GM19395 (cell line): ENCODE measurements around the gene SPON1.
"Not testable (repeated sequence)": the region's sequence is repeated elsewhere in the genome, so short reads cannot be mapped to it uniquely, and the experiment has no call there.

Experiments used
- ATAC-seq: cut with Tn5 transposase; IDR thresholded peaks from one replicate; pipeline ENCODE4 v1.9.1; 2021; ENCODE audit warnings: mild to moderate bottlenecking, moderate library complexity; ENCODE audit not compliant: unreplicated experiment

The SPON1 gene

DNA sequence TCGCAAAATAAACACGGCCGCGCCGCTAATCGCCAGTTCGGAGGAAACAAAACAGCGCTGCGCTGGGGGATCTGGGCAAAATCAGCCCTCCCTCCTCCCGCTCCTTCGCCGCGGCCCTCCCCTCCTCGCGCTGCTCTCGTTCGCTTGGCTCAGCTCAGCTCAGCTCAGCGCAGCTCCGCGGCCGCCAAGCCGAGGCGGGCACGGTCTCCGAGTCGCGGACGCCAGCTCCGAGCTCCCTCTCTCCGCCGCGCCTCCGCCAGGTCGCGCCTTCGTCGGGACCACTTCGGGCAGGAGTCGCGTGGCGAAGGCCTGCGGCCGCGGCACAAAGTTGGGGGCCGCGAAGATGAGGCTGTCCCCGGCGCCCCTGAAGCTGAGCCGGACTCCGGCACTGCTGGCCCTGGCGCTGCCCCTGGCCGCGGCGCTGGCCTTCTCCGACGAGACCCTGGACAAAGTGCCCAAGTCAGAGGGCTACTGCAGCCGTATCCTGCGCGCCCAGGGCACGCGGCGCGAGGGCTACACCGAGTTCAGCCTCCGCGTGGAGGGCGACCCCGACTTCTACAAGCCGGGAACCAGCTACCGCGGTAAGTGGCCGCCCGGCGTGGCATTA lies at the start of gene SPON1:
TSS of gene SPON1 (plus strand) at position 162 of the 607 bp plus-strand sequence. CDS start at position 344, 182 bp downstream.
- ATAC-seq = no peak

DNA sequence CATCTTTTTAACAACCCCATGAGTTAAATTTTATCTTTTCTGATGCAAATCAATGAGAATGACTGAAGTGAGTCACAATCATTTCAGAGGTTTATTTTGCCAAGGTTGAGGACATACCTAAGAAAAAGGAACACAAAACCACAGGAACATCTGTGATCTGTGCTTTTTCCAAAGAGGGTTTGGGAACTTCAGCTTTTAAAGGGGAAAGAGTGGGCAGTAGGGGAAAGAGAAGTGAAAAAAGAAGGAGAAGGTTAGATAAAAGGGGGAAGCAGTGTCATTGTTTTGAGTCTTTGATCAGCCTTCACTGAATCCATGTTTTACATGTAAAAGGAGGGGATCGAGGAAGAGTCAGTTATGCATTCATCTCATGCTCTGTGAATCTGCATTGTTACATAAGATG lies 45.3 kb upstream of the SPON1 start:
- no peak for ATAC-seq

DNA sequence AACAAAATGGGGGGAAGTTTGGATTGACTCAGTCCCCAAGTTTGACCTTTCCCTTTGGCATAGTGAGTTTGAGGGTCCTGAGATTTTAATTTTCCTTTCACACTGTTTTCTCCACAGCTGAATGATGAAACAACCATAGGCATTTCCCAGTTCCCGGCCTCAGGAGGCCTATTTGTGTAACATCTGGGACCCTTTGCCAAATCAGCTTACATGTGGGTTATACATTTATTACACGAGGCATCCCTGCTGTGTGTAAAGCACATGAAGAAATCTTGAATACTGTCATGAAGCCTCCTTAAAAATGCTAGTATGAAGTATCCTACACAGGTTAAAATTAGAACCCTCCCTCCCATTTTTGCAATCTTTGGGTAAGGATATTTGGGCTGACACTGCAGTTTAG lies 44.6 kb upstream of the SPON1 start:
- no peak for ATAC-seq

DNA sequence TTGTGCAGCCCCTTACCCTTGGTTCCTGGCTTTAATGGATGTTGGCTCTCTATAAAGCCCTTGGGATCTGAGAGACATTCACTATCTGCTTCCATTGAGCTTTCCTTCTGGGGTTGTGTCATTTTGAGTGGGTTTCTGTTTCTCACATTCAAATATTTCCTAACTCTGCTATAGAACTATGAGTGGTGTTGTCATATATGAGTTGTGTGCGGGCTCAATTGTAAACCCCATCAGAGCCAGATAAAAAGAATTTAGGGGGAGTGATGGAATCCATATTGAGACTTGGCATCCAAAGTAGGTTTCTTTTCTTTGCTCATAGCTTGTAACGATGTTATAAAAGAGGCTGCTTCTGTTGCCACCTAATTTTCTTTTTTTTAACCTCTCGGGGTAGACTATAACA lies 41.8 kb upstream of the SPON1 start:
- no peak for ATAC-seq

DNA sequence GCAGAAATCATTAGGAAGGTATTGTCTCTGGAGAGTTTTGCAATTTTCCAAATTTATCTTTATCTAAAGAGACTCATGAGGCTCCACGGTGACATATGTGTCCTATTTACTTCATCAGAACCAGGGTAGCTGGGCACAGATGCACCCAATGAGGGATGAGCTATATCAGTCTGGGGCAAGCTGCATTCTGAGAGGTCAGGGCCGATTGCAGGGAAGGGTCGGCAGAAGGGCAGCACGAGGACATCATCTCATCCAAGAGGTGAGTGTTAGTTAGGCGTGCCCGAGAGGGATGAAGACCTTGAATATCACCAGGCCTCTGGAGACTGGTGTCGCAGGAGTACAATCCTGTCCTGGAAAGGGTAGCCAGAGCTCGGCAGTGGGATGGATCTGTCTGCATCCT lies 41.0 kb upstream of the SPON1 start:
- no peak for ATAC-seq

DNA sequence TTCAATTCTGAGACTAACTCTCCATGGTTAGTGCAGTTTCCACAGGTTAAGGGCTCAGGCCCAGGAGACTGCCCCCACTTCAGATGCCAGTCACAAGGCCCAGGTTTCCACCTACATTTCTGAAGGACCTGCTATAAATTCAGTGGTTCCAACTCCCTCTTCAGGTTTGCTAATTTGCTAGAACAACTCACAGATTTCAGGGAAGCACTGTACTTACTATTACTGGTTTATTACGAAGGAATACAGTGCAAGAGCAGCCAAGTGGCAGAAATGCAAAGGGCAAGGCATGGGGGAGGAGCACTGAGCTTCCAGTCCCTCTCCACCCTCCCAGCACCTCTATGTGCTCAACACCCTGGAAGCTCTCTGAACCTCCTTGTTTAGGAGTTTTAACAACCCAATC lies 39.3 kb upstream of the SPON1 start:
- no peak for ATAC-seq

DNA sequence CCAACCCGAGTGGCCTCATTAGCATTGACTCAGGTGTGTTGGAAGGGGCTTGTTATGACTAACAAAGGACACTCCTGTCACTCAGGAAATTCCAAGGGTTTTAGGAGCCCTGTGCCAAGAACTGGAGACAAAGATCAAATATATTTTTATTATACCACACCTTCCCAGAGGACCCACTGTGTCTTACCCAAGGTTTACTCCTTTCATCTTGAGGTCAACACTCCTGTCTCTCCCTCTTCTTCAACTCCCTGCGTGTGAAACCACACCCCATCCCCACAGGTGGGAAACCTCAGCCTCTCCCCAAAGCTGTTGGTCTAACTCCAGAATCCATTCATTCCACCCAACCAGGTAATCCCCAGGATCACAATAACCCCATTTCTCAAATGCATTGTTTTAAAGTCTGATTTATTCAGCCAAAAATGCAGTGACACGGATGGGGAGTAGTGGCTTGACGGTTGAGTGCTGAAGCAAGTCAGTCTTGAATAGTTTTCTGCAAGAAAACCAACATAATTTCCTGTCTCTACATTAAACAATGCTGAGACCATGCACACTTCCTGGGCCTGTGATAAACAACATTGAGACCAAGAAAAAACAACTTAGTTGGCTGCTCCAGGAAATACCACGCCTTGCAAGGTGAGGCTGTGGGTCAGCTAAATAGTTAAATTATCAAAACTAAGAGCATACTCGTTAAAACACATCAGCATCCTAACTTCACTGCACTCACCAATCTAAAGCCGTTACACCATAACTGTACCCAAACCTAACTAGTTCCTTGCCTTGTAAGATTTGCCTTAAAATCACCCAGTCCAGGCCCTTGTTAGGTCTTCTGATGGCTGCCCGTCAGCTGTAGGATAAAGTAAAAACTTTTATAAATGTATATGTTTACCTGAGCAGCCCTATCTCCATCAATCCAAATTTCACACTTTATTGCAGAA lies 38.5 kb upstream of the SPON1 start:
- no peak for ATAC-seq

DNA sequence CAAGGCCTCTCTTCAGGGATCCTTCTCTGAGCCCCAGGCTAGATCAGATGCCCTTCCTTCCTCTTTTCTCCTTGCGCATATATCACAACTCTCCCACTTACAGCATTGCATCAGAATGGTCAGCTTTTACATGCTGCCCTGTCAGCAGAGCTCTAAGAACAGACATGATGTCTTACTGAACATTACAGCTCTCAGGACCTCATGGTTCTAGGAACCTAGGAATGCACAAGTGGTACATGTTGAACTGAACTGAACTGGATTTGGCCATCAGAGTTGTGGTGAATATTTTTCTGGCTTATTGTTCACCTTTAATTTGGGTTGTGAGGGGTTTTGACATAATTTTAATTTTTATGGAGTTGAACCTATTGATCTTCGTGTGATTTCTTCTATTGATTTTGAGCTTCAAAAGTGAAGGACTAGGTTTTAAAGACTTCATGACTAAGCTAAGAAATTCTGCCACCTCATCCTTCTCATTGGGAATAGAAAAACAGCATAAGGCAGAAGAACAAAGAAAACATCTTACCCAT lies 37.7 kb upstream of the SPON1 start:
- no peak for ATAC-seq

DNA sequence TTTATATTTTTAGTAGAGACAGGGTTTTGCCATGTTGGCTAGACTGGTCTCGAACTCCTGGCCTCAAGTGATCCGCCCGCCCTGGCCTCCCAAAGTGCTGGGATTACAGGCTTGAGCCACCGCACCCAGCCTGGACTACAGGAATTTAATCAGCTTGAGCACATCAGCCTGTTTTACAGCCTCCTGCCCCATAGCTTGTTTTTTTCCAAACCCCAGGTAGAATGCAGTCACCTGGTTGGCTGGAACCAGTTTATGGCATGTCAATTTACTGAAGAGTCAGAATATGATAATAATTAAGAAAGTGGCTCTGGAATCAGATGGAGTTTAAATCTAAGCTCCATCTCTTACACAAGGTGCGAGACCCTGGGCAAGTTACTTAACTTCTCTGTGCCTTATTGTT lies 36.2 kb upstream of the SPON1 start:
- not testable (repeated sequence) for ATAC-seq

DNA sequence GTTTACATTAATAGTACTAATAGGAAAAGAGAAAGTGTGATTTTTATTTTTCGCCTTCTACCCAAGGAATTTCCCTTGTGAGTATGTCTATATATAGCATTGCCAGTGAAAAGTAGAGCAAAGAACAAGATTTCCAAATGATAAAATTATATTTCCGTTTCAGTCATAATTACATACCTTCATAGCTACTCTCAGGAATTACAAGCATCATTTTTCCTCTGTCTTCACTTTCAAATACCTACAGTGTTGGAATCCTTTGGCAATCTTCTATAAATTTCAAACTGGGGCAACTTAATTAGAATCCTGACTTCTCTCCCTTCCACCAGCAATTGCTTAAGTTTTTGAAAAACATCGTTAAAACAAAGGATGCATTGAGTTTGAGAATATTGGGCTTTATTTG lies 35.5 kb upstream of the SPON1 start:
- no peak for ATAC-seq

DNA sequence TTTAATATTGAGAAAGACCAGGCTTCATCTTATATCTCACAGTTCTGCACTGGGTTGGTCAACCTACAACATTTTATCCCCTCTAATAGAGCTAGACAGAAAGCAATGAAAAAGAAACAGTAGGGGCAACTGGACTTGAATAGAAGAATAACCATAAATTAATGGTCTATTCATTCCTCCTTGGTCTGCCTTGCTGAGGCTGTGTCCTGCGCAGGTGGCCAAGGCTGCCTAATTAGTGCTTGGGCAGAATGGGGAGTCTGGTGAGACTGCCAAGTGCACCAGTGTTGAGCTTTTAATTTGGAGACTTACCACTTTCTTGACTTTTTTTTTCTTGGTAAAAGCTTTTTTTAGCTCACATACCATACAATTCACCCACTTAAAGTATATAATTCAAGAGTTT lies 35.0 kb upstream of the SPON1 start:
- ATAC-seq = no peak

DNA sequence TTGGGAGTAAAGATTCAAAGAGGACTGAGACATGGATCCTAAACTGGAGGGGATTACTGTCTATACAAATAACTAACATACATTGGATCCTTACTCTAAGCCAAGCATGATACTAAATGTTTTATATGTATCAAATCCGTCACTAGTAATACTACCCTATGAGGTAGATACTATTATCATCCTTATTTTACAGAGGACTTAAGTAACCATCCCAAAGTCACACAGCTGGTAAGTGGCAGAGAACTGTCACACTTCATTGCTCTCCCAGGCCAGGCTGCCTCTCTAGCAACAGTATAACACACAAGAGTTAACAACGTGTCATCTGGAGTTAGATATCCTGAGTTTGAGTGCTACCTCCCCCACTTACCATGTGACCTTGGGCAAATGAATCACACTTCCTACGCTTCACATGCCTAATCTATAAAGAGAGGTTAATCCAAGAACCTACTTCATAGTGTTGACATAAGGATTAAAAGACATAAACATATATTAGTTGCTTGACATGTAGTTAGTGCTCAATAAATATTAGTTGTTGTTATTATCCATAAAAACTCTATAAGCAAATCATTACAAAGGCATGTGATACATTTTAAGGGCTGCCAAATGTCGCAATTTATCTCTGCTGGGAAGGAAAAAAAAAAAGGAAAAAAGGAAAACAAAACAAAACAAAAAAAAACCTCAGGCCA lies 33.8 kb upstream of the SPON1 start:
- ATAC-seq = no peak

DNA sequence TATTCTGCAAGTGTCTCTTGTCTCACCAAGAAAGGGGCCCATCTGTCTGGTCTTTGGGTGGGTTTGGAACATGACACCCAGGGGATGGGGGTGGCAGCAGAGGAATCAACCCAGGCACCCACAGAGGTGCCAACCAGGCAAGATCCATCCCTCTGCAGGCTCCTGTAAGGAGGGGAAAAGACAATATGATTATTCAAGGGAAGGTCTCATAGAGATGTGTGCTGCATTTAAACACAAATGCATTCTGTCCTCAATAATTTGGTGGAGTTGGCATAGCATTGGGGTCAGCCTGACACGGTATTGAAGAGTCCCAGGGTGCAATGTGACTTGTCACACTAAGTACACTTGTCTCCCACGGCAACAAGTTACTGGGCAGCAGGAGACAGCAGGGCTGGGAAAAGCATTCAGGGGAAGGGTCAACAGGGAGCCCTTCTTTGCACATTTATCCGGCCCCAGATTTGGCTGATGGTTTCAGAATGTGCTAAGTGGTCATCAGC lies 33.1 kb upstream of the SPON1 start:
- ATAC-seq = no peak

DNA sequence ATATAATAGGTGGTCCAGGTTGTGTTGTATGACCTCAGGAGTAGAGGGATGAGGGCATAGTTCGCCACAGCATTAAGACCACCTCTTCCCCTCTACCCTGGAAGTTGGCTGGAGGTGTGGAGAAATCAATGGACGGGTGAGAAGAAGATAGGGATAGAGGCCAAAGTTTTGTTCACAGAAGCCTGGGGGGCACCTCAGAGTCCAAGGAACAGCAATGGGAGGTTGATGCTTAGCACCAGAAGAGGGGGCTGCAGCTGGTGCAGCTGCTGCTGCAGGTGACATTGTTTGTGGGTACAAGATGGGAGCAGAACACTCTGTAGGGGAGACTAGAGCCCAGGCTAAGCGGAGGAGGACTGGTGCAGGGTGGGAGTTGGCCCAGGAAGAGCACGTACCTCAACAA lies 31.2 kb upstream of the SPON1 start:
- no peak for ATAC-seq

DNA sequence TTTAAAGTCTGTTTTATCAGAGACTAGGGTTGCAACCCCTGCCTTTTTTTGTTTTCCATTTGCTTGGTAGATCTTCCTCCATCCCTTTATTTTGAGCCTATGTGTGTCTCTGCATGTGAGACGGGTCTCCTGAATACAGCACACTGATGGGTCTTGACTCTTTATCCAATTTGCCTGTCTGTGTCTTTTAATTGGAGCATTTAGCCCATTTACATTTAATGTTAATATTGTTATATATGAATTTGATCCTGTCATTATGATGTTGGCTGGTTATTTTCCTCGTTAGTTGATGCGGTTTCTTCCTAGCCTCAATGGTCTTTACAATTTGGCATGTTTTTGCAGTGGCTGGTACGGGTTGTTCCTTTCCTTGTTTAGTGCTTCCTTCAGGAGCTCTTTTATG lies 25.4 kb upstream of the SPON1 start:
- not testable (repeated sequence) for ATAC-seq

DNA sequence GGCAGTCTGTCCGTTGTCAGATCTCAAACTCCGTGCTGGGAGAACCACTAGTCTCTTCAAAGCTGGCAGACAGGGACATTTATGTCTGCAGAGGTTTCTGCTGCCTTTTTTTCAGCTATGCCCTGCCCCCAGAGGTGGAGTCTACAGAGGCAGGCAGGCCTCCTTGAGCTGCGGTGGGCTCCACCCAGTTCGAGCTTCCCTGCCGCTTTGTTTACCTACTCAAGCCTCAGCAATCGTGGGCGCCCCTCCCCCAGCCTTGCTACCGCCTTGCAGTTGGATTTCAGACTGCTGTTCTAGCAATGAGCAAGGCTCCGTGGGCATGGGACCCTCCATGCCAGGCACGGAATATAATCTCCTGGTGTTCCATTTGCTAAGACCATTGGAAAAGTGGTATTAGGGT lies 23.7 kb upstream of the SPON1 start:
- not testable (repeated sequence) for ATAC-seq

DNA sequence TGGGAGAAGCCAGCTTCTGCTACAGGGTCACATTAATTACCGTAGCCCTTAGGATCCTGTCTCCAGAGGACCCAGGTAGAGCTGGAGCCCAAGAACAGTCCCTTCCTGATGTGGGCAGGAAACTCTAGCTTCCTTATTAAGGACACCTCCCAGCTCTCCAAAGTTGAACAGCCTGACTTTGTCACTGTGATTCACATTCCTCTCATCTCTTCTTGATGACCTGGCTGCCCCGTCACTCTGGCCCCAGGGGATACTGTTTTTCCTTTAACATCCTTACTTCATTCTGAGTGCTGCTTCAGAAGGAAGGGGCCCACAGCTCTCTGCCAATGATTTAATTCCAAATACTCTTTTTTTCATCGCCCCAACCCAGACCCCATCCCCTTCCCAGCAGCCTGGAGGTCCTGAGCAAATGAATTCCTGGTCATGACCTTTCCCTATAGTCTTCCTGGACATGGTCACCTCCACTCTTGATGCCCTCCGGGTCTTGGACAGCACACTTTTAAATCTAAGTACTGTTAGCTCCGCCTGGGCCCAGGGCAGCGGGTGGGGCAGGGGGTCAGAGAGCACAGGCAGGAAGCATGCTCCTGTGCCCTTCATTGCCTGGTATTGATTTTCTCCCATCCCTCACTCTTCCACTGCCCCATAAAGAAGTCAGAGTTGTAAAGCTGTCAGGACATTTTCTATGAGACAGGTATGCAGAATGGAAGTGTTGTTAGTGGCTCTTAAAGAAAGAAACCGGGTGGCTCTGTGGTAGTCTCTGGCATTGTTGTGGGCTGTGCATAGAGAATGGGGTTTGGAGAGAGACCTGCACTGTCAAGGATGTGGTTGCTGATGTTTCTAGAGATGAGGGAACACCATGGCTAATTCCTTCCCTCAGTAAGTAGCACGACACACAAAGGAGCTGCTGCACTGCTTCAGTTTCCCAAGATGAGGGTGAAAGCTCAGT lies 22.3 kb upstream of the SPON1 start:
- no peak for ATAC-seq

DNA sequence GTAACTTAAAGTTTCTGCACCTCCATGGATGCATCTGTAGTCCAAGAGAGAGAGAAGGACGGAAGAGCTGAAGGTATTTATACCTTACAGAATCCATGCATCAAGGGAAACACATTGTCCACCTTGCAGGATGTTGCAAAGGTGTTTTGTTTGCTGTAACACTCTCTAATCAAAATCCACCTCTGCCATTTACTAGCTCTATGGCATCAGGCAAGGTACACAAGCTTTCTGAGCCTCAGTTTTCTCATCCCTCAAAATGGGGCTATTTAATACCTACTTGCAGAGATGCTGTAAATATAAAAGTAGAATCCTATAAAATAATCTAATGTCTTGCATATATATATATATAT lies 21.6 kb upstream of the SPON1 start:
- no peak for ATAC-seq

DNA sequence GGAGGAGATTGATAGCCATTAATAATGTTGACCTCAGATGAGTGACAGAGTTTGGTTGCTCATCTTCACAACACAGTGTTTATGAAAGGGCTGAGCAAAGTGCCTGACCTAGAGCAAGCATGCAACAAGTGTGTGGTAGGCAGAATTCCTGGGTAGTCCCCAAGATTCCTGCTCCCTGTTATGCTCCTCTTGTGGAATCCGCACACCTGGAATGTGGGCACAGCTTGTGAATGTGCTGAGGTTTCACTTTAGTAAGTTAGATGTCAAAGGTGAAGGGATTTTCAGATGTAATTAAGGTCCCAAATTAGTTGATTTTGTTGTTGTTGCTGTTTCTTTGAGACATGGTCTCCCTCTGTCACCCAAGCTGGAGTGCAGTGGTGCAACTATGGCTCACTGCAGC lies 20.7 kb upstream of the SPON1 start:
- ATAC-seq = no peak

DNA sequence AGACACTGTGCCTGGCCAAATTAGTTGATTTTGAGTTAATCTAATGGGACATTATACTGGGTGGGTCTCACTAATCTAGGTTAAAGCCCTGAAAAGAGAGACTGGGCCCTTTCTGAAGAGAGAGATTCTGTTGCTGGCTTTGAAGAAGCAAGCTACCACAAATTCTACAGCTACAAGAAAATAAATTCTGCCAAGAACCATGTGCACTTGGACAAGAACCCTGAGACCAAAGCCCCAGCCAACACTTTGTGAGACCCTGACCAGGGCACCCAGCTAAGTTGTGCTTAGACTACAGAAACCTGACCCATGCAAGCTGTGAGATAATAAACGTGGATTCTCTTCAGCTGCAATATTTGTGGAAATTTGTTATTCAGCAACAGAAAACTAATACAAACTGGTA lies 20.1 kb upstream of the SPON1 start:
- ATAC-seq = no peak
